HepG2 (cell line): ENCODE measurements around the gene ENO3. TPM values are rescaled to one million over a fixed set of nuclear protein-coding genes. Genes with fewer than 3 reads are reported as not detected.

Source experiments
- AKAP8 ChIP-seq: sonication (generic); formaldehyde crosslinking; IDR thresholded peaks from 2 replicates; pipeline ENCODE4 v1.5.1; 2020; ENCODE audit warnings: mild to moderate bottlenecking, missing genetic modification reagents
- ASH2L ChIP-seq: fragments of 300-600, 200-600 bp; sonication (generic); IDR thresholded peaks from 2 replicates; pipeline ENCODE4 v1.7.0; 2017; ENCODE audit warnings: low read depth, mild to moderate bottlenecking, moderate library complexity, mixed read lengths, low read length; ENCODE audit not compliant: insufficient read length
- EED ChIP-seq: sonication (generic); formaldehyde crosslinking; IDR thresholded peaks from 2 replicates; pipeline ENCODE4 v1.5.0; 2020; ENCODE audit warnings: mild to moderate bottlenecking, missing genetic modification reagents
- GZF1 ChIP-seq: sonication (generic); formaldehyde crosslinking; IDR thresholded peaks from 2 replicates; pipeline ENCODE4 v1.5.1; 2020; ENCODE audit warnings: mild to moderate bottlenecking, missing genetic modification reagents
- HNF4A ChIP-seq: sonication (generic); formaldehyde crosslinking; IDR thresholded peaks from 2 replicates; pipeline ENCODE4 v1.4.0; 2020; ENCODE audit warnings: missing genetic modification reagents
- IKZF5 ChIP-seq: IDR thresholded peaks from 2 replicates; pipeline ENCODE4 v1.6.1; 2018; ENCODE audit warnings: missing genetic modification reagents, mild to moderate bottlenecking, missing compliant biosample characterization
- KAT7 ChIP-seq: IDR thresholded peaks from 2 replicates; pipeline ENCODE4 v1.6.1; 2018; ENCODE audit warnings: borderline replicate concordance, missing compliant biosample characterization
- MAZ ChIP-seq, 2 experiments: sonication (generic) in 1 of 2; formaldehyde crosslinking in 1 of 2; IDR thresholded peaks; 2 replicates each; pipeline versions ENCODE4 v1.5.0 to v1.6.1; 2012 to 2020; ENCODE audit warnings: low read depth in 2 of 2, mild to moderate bottlenecking in 2 of 2, borderline replicate concordance in 1 of 2, improper control_type of control experiment in 1 of 2, low read length in 1 of 2, missing genetic modification reagents in 1 of 2, moderate library complexity in 1 of 2
- PHB2 ChIP-seq: fragments of 450-650 bp; IDR thresholded peaks from 2 replicates; pipeline ENCODE4 v1.6.1; 2018; ENCODE audit not compliant: partially characterized antibody
- PHF20 ChIP-seq: sonication (generic); formaldehyde crosslinking; IDR thresholded peaks from 2 replicates; pipeline ENCODE4 v1.5.0; 2020; ENCODE audit warnings: mild to moderate bottlenecking, missing genetic modification reagents
- ZBED4 ChIP-seq: sonication (generic); formaldehyde crosslinking; IDR thresholded peaks from 2 replicates; pipeline ENCODE4 v1.4.0; 2020; ENCODE audit warnings: missing genetic modification reagents, borderline replicate concordance
- ZNF333 ChIP-seq: sonication (generic); formaldehyde crosslinking; IDR thresholded peaks from 2 replicates; pipeline ENCODE4 v1.4.0; 2020; ENCODE audit warnings: mild to moderate bottlenecking, missing genetic modification reagents, borderline replicate concordance
- ZNF644 ChIP-seq: IDR thresholded peaks from 2 replicates; pipeline ENCODE4 v1.6.1; 2016; ENCODE audit warnings: low read depth
- polyA plus RNA-seq, 8 experiments: library from polyadenylated mRNA; depleted of rRNA in 3 of 8; stranded (reverse) in 7 of 8; unstranded in 1 of 8; fragments of >200 nt; fragmentation: Illumina TruSeq in 4 of 8; extraction: Trizol in 4 of 8; gene quantifications; 2 replicates each; pipeline versions ENCODE4 v1.2.1 to v1.2.3, GENCODE V29; 2011 to 2016; ENCODE audit warnings: low read depth in 4 of 8, missing spikeins in 1 of 8, mixed read lengths in 1 of 8; ENCODE audit not compliant: insufficient read depth in 1 of 8
- total RNA-seq, 5 experiments: library from RNA; depleted of rRNA; stranded (reverse); fragments of >200 nt; fragmentation: Illumina TruSeq; extraction: Trizol; gene quantifications; 2 replicates each; pipeline ENCODE4 v1.2.3, GENCODE V29; 2016; ENCODE audit warnings: low read depth in 1 of 5
- TF ChIP-seq, protein P1 (sequence below): sonication (generic); formaldehyde crosslinking; IDR thresholded peaks from one replicate; pipeline ENCODE4 v1.5.1; 2020; ENCODE audit warnings: mild to moderate bottlenecking, missing genetic modification reagents; ENCODE audit errors: not compliant biosample characterization

ENO3 gene
- total and polyA plus RNA-seq, 2 of the 13 experiments (the other 11 are each of a cell fraction or from before 2014, with no cell fraction given): 59.8 to 69.8 TPM

- TF ChIP-seq, protein P1, sequence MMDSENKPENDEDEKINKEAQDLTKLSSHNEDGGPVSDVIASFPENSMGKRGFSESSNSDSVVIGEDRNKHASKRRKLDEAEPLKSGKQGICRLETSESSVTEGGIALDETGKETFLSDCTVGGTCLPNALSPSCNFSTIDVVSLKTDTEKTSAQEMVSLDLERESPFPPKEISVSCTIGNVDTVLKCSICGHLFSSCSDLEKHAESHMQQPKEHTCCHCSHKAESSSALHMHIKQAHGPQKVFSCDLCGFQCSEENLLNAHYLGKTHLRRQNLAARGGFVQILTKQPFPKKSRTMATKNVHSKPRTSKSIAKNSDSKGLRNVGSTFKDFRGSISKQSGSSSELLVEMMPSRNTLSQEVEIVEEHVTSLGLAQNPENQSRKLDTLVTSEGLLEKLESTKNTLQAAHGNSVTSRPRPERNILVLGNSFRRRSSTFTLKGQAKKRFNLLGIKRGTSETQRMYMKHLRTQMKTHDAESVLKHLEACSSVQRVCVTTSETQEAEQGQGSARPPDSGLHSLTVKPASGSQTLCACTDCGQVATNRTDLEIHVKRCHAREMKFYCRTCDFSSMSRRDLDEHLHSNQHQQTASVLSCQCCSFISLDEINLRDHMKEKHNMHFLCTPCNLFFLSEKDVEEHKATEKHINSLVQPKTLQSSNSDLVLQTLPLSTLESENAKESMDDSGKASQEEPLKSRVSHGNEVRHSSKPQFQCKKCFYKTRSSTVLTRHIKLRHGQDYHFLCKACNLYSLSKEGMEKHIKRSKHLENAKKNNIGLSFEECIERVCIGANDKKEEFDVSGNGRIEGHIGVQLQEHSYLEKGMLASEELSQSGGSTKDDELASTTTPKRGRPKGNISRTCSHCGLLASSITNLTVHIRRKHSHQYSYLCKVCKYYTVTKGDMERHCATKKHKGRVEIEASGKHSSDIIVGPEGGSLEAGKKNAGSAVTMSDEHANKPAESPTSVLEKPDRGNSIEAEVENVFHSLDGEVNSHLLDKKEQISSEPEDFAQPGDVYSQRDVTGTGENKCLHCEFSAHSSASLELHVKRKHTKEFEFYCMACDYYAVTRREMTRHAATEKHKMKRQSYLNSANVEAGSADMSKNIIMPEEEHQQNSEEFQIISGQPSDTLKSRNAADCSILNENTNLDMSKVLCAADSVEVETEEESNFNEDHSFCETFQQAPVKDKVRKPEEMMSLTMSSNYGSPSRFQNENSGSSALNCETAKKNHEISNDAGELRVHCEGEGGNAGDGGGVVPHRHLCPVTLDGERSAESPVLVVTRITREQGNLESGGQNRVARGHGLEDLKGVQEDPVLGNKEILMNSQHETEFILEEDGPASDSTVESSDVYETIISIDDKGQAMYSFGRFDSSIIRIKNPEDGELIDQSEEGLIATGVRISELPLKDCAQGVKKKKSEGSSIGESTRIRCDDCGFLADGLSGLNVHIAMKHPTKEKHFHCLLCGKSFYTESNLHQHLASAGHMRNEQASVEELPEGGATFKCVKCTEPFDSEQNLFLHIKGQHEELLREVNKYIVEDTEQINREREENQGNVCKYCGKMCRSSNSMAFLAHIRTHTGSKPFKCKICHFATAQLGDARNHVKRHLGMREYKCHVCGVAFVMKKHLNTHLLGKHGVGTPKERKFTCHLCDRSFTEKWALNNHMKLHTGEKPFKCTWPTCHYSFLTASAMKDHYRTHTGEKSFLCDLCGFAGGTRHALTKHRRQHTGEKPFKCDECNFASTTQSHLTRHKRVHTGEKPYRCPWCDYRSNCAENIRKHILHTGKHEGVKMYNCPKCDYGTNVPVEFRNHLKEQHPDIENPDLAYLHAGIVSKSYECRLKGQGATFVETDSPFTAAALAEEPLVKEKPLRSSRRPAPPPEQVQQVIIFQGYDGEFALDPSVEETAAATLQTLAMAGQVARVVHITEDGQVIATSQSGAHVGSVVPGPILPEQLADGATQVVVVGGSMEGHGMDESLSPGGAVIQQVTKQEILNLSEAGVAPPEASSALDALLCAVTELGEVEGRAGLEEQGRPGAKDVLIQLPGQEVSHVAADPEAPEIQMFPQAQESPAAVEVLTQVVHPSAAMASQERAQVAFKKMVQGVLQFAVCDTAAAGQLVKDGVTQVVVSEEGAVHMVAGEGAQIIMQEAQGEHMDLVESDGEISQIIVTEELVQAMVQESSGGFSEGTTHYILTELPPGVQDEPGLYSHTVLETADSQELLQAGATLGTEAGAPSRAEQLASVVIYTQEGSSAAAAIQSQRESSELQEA (CRISPR knock-in tag): peak; percentile 68
- no peak for TF ChIP-seq GZF1
- peak; percentile 49; the same call in 1 of the 2 replicates for TF ChIP-seq ZNF333 (CRISPR knock-in tag)
- peak; percentile 86; the same call in 1 of the 2 replicates for TF ChIP-seq EED (CRISPR knock-in tag)
- TF ChIP-seq AKAP8 (CRISPR knock-in tag): 0 out of 2 replicates have a peak, but pooled peaks have one; percentile 51
- TF ChIP-seq ZNF644 (CRISPR knock-in tag): no peak
- TF ChIP-seq IKZF5 (CRISPR knock-in tag): no peak
- TF ChIP-seq PHB2: no peak
- 0 out of 2 replicates have a peak, but pooled peaks have one; percentile 7 for TF ChIP-seq HNF4A (CRISPR knock-in tag)
- 0 out of 2 replicates have a peak, but pooled peaks have one; percentile 8 for TF ChIP-seq ZBED4 (CRISPR knock-in tag)
- TF ChIP-seq KAT7 (CRISPR knock-in tag): peak; percentile 83
- no peak for TF ChIP-seq MAZ (IDR thresholded peaks at IDR 0.05; ENCODE audit: borderline replicate concordance, low read depth, low read length)
- TF ChIP-seq MAZ (CRISPR knock-in tag; IDR thresholded peaks at IDR 0.05; ENCODE audit: low read depth): peak; percentile 74
- TF ChIP-seq PHF20 (CRISPR knock-in tag): no peak; the same call in 1 of the 2 replicates
- TF ChIP-seq ASH2L: peak; percentile 2
Observed at GRCh38 chr17:4947411-4948165, 3.3 kb upstream of the ENO3 start (continued).
